HFFc6 (cell line): Measurements from ENCODE around the gene FAM200C. TPM values are rescaled to one million over a fixed set of nuclear protein-coding genes. Genes with fewer than 3 reads are reported as not detected.

Source experiments
- DNase-seq: peaks from one replicate; pipeline ENCODE4 v3.0.0-alpha.2; 2018
- H3K27ac Mint-ChIP-seq: 2 replicates; pipeline ENCODE4 v1.8.0; 2020; ENCODE audit warnings: mild to moderate bottlenecking, mixed read lengths
- H3K27me3 Mint-ChIP-seq: 2 replicates; pipeline ENCODE4 v1.8.0; 2021; ENCODE audit warnings: mild to moderate bottlenecking, moderate library complexity, mixed read lengths; ENCODE audit not compliant: insufficient read depth
- H3K36me3 Mint-ChIP-seq: 2 replicates; pipeline ENCODE4 v1.8.0; 2021; ENCODE audit warnings: low read depth, mixed read lengths
- H3K4me1 Mint-ChIP-seq: 2 replicates; pipeline ENCODE4 v1.8.0; 2020; ENCODE audit warnings: low read depth, mixed read lengths
- H3K4me3 Mint-ChIP-seq: 2 replicates; pipeline ENCODE4 v1.8.0; 2020; ENCODE audit warnings: mild to moderate bottlenecking, moderate library complexity, mixed read lengths
- H3K9me3 Mint-ChIP-seq: 2 replicates; pipeline ENCODE4 v1.8.0; 2020; ENCODE audit warnings: mild to moderate bottlenecking, mixed read lengths
- CTCF ChIP-seq: fragments of 200-600 bp; sonication (generic); IDR thresholded peaks from 2 replicates; pipeline ENCODE4 v1.5.0; 2021; ENCODE audit warnings: antibody characterized with exemption, mild to moderate bottlenecking
- total RNA-seq, 6 experiments: library from RNA; stranded (reverse); fragmentation: NEBNext Ultra II Directional; extraction: Animal tissue kit (Norgen Biotek cat#: 25700); gene quantifications; 2 replicates in 1 of 6; 3 replicates in 5 of 6; pipeline ENCODE4 v1.2.3, GENCODE V29; 2021

Gene FAM200C
- total RNA-seq, 6 experiments from 2014 or later = 1.9 to 3.0 (median 2.6) TPM

DNA sequence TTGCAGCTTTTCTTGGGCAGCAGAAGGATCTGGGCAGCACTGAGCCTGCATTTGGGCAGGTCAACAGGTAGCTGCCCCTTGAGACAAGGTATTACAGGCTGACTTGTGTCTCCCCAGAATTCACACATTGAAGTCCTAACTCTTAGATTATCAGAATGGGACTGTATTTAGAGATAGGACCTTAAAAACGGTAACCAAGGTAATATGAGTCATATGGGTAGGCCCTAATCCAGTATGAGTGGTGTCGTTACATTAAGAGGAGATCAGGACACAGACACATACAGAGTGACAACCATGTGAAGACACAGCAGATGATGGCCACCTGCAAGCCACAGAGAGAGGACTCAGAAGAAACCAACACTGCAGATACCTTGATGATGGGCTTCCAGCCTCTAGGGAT lies 32.6 kb downstream of the FAM200C start:
- no peak for DNase-seq
- H3K4me1 Mint-ChIP-seq = peaks cover 18% of the 10 kb centered on the region
- TF ChIP-seq CTCF = no peak
- H3K36me3 Mint-ChIP-seq = no peaks in the 10 kb centered on the region
- H3K9me3 Mint-ChIP-seq = no peaks in the 10 kb centered on the region
- H3K27ac Mint-ChIP-seq = no peak overlapping the region
- peaks cover 8% of the 10 kb centered on the region for H3K27me3 Mint-ChIP-seq
- H3K4me3 Mint-ChIP-seq = no peak overlapping the region

- DNase-seq = no peak
- Mint-ChIP-seq H3K27me3 (peaks cover 8% of the 10 kb centered on the region), H3K4me3 (no peak overlapping the region), H3K27ac (no peak overlapping the region), H3K36me3 (no peaks in the 10 kb centered on the region), H3K9me3 (no peaks in the 10 kb centered on the region), H3K4me1 (peaks cover 18% of the 10 kb centered on the region)
- no peak for TF ChIP-seq CTCF
Measured at GRCh38 chr5:160366230-160366629, 33.6 kb downstream of the FAM200C start.

DNA sequence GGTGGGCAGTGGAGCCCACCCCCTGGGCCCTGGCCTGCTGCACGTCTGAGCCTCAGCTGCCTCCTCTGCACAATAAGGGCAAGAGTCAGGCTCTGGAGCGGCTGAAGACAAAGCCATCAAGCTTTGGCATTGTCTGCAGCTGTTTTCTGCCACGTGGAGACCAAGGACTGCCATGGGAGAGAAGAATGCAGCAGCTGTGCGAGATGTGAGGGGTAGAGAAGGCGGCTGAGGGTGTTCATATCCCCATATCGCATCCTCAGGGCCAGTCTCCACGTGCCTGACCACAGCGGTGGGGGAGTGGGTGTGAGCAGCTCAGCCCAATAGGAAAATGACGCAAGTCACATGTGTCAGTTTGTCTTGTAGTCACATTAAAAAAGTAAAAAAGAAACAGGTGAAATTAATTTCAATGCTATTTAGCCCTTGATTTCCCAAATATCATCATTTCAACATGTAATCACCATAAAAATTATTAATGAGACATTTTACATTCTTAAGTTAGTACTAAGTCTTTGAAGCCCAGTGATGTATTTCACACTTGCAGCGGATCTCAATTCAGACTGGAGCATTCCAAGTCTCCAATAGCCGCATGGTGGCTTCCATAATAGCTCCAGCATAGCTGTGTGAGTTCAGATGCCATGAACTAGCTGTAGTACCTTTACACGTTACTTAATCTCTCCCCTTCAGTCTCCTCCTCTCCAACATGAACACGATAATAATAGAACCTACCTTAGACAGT lies 36.0 kb downstream of the FAM200C start:
- Mint-ChIP-seq H3K36me3 (no peaks in the 10 kb centered on the region), H3K4me1 (peaks cover 5% of the 10 kb centered on the region; the same call in 1 of the 2 replicates), H3K27me3 (peaks cover 4% of the 10 kb centered on the region; the same call in 1 of the 2 replicates), H3K27ac (no peak overlapping the region), H3K9me3 (no peaks in the 10 kb centered on the region), H3K4me3 (no peak overlapping the region)
- TF ChIP-seq CTCF = no peak
- DNase-seq = no peak

DNA sequence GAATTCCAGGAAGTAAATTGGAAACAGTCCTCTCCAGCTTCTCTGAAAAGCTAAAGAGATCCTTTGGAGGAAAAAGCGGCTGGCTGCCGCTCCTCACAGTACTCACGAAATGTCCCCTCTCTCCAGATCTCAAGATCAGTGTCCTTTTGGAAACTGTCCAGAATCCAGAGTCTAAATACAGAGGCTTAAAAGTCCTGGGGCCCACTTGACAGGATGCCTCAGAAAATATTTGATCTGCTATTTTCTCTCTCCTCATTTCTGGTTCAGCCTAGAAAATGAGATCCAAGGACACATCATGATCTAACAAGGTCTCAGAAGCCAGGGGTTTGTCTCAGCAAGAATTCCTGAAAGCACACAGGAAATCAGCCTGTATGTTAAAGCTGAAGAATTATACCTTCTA lies 36.6 kb downstream of the FAM200C start:
- Mint-ChIP-seq H3K9me3 (no peaks in the 10 kb centered on the region), H3K36me3 (no peaks in the 10 kb centered on the region), H3K27me3 (peaks cover 2% of the 10 kb centered on the region; the same call in 1 of the 2 replicates), H3K4me3 (no peak overlapping the region), H3K4me1 (peaks cover 5% of the 10 kb centered on the region; the same call in 1 of the 2 replicates), H3K27ac (no peak overlapping the region)
- no peak for TF ChIP-seq CTCF
- DNase-seq = no peak

DNA sequence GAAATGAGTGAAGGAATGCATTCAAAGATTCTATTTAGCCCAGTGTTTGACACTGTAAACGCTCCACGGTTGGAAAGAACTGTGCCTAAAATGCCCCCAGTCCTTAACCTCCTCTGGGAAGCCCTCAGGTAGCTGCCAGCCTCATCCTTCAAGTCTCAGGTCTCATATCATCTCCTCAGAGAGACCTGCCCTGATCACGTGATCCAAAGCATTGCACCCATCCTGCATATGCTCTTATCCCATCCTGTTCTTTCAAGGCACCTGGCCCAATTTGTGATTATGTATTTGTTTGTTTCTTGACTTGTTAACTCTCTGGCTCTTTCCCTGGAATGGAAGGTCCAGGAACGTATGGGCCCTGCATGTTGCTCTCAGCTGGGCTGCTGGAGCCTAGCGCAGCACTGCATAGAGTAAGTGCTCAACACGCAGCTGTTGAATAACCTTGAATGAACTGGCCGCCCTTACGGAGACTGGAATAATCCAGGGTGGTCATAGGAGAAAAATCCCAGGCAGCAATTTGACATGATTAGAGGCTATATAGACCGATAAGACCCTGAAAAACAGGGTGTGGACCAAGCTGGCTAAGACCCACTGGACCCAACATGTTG lies 38.1 kb downstream of the FAM200C start:
- H3K4me3 Mint-ChIP-seq = no peak overlapping the region
- H3K27me3 Mint-ChIP-seq = peaks cover 6% of the 10 kb centered on the region
- H3K9me3 Mint-ChIP-seq = no peaks in the 10 kb centered on the region
- TF ChIP-seq CTCF = no peak
- no peaks in the 10 kb centered on the region for H3K36me3 Mint-ChIP-seq
- DNase-seq = no peak
- no peak overlapping the region for H3K27ac Mint-ChIP-seq
- peaks cover 5% of the 10 kb centered on the region; the same call in 1 of the 2 replicates for H3K4me1 Mint-ChIP-seq
